Activated CD8-positive, alpha-beta T cell treated with anti-CD3 and anti-CD28 coated beads, Interleukin-2, amount 10 ng/mL, durations not matched to agents 7 days and 5 days (primary cell): ENCODE data around the gene ELMO2. TPM values are rescaled to one million over a fixed set of nuclear protein-coding genes. Genes with fewer than 3 reads are reported as not detected.

Experiments used
- ATAC-seq: fragments of 150-1000 bp; cut with Tn5 transposase; one replicate; pipeline ENCODE4 v1.10.0; 2021; ENCODE audit warnings: moderate library complexity
- CTCF ChIA-PET: fragments of 350-600 bp; sonication (Branson Sonifier 250); formaldehyde crosslinking; loops from one replicate; lab custom pipeline; 2021; ENCODE audit warnings: antibody characterized with exemption; lab: Charles Lee
- POLR2A ChIA-PET: fragments of 350-600 bp; sonication (Branson Sonifier 250); formaldehyde crosslinking; loops from one replicate; lab custom pipeline; 2021; ENCODE audit warnings: antibody characterized with exemption; lab: Charles Lee
- DNase-seq: peaks from one replicate; pipeline ENCODE4 v3.0.0-alpha.2; 2020
- H3K27ac Mint-ChIP-seq: one replicate; pipeline ENCODE4 v1.8.0; 2021; ENCODE audit warnings: mild to moderate bottlenecking, mixed read lengths
- H3K27me3 Mint-ChIP-seq: one replicate; pipeline ENCODE4 v1.8.0; 2021; ENCODE audit warnings: low read depth, mixed read lengths
- H3K36me3 Mint-ChIP-seq: one replicate; pipeline ENCODE4 v1.8.0; 2021; ENCODE audit warnings: low read depth, mixed read lengths
- H3K4me1 Mint-ChIP-seq: one replicate; pipeline ENCODE4 v1.8.0; 2021; ENCODE audit warnings: low read depth, mixed read lengths
- H3K4me3 Mint-ChIP-seq: one replicate; pipeline ENCODE4 v1.8.0; 2021; ENCODE audit warnings: mild to moderate bottlenecking, mixed read lengths
- H3K9me3 Mint-ChIP-seq: one replicate; pipeline ENCODE4 v1.8.0; 2022; ENCODE audit warnings: mixed read lengths; ENCODE audit not compliant: insufficient read depth
- total RNA-seq, 2 experiments: library from RNA; stranded (reverse); gene quantifications; one replicate each; pipeline ENCODE4 v1.2.3, GENCODE V29; 2021

Gene ELMO2
- total RNA-seq, 2 experiments from 2014 or later = 66.1 to 82.3 TPM

GRCh38 chr20:46423342-46423741 is 16.9 kb upstream of the ELMO2 start:
- H3K36me3 Mint-ChIP-seq = no peaks in the 10 kb centered on the region
- peaks cover 44% of the 10 kb centered on the region for H3K27me3 Mint-ChIP-seq
- ATAC-seq (peak; percentile 42), DNase-seq (no peak)
- CTCF ChIA-PET = no interaction called here
- peaks cover 9% of the 10 kb centered on the region for H3K4me1 Mint-ChIP-seq
- POLR2A ChIA-PET = interaction anchor here (0.6 kb wide), 1 partner anchor 74 kb away, joined by 6 read pairs; no protein-coding TSS in a partner anchor
- no peak overlapping the region for H3K4me3 Mint-ChIP-seq
- H3K9me3 Mint-ChIP-seq = no peaks in the 10 kb centered on the region
- no peak overlapping the region for H3K27ac Mint-ChIP-seq

- peaks cover 40% of the 10 kb centered on the region for H3K27me3 Mint-ChIP-seq
- CTCF ChIA-PET = no interaction called here
- no peaks in the 10 kb centered on the region for H3K36me3 Mint-ChIP-seq
- ATAC-seq (no peak), DNase-seq (no peak)
- no peaks in the 10 kb centered on the region for H3K9me3 Mint-ChIP-seq
- peaks cover 9% of the 10 kb centered on the region for H3K4me1 Mint-ChIP-seq
- POLR2A ChIA-PET = no interaction called here
- H3K4me3 Mint-ChIP-seq = no peak overlapping the region
- no peak overlapping the region for H3K27ac Mint-ChIP-seq
These were observed 14.5 kb upstream of the ELMO2 start for GRCh38 chr20:46420878-46421277.

- POLR2A ChIA-PET = interaction anchor here (0.6 kb wide), 1 partner anchor 115 kb away, joined by 3 read pairs; no protein-coding TSS in a partner anchor
- H3K27me3 Mint-ChIP-seq = peaks cover 42% of the 10 kb centered on the region
These were observed 13.5 kb upstream of the ELMO2 start for GRCh38 chr20:46419882-46420281.

GRCh38 chr20:46416839-46417238 is 10.4 kb upstream of the ELMO2 start:
- Mint-ChIP-seq H3K9me3 (no peaks in the 10 kb centered on the region), H3K36me3 (no peaks in the 10 kb centered on the region), H3K27ac (no peak overlapping the region), H3K4me1 (no peaks in the 10 kb centered on the region), H3K4me3 (no peak overlapping the region), H3K27me3 (peaks cover 43% of the 10 kb centered on the region)
- DNase-seq (no peak), ATAC-seq (no peak)
- ChIA-PET CTCF (interaction anchor here (0.6 kb wide), 1 partner anchor 110 kb away, joined by 3 read pairs; no protein-coding TSS in a partner anchor), POLR2A (no interaction called here)

More at GRCh38 chr20:46419882-46420281, 13.5 kb upstream of the ELMO2 start:
- ATAC-seq = no peak
- no peaks in the 10 kb centered on the region for H3K36me3 Mint-ChIP-seq
- CTCF ChIA-PET = no interaction called here
- H3K4me1 Mint-ChIP-seq = peaks cover 9% of the 10 kb centered on the region
- no peaks in the 10 kb centered on the region for H3K9me3 Mint-ChIP-seq
- no peak overlapping the region for H3K4me3 Mint-ChIP-seq
- H3K27ac Mint-ChIP-seq = no peak overlapping the region
- no peak for DNase-seq

- H3K4me1 Mint-ChIP-seq = no peaks in the 10 kb centered on the region
- CTCF ChIA-PET = interaction anchor here (0.6 kb wide), 1 partner anchor 110 kb away, joined by 3 read pairs; no protein-coding TSS in a partner anchor
- H3K4me3 Mint-ChIP-seq = no peak overlapping the region
- ATAC-seq (no peak), DNase-seq (no peak)
- H3K27ac Mint-ChIP-seq = no peak overlapping the region
- H3K36me3 Mint-ChIP-seq = no peaks in the 10 kb centered on the region
- H3K9me3 Mint-ChIP-seq = no peaks in the 10 kb centered on the region
- H3K27me3 Mint-ChIP-seq = peaks cover 43% of the 10 kb centered on the region
- POLR2A ChIA-PET = no interaction called here
These were observed 10.0 kb upstream of the ELMO2 start for GRCh38 chr20:46416421-46416820.

GRCh38 chr20:46415773-46416172 is 9.4 kb upstream of the ELMO2 start:
- ATAC-seq (no peak), DNase-seq (no peak)
- ChIA-PET POLR2A (no interaction called here), CTCF (interaction anchor here (4.7 kb wide), 1 partner anchor 110 kb away, joined by 36 read pairs; no protein-coding TSS in a partner anchor)
- Mint-ChIP-seq H3K4me3 (no peak overlapping the region), H3K27ac (no peak overlapping the region), H3K27me3 (peaks cover 39% of the 10 kb centered on the region), H3K4me1 (peaks cover 2% of the 10 kb centered on the region), H3K36me3 (no peaks in the 10 kb centered on the region), H3K9me3 (no peaks in the 10 kb centered on the region)

- Mint-ChIP-seq H3K27ac (no peak overlapping the region), H3K4me3 (no peak overlapping the region), H3K36me3 (no peaks in the 10 kb centered on the region), H3K27me3 (peaks cover 37% of the 10 kb centered on the region), H3K9me3 (no peaks in the 10 kb centered on the region), H3K4me1 (peaks cover 12% of the 10 kb centered on the region)
- ChIA-PET POLR2A (no interaction called here), CTCF (interaction anchor here (4.7 kb wide), 1 partner anchor 109 kb away, joined by 36 read pairs; no protein-coding TSS in a partner anchor)
- DNase-seq (no peak), ATAC-seq (no peak)
These were observed 8.2 kb upstream of the ELMO2 start for GRCh38 chr20:46414608-46415007.

- CTCF ChIA-PET = interaction anchor here (1.0 to 4.7 kb wide), 5 partner anchors 25 to 106 kb away, joined by 3 to 36 read pairs (median 5); no protein-coding TSS in a partner anchor
- peaks cover 35% of the 10 kb centered on the region for H3K4me1 Mint-ChIP-seq
- no peaks in the 10 kb centered on the region for H3K36me3 Mint-ChIP-seq
- ATAC-seq = no peak
- peaks cover 21% of the 10 kb centered on the region for H3K27me3 Mint-ChIP-seq
- H3K4me3 Mint-ChIP-seq = no peak overlapping the region
- POLR2A ChIA-PET = interaction anchor here (0.6 kb wide), 1 partner anchor 14 kb away, joined by 3 read pairs; no protein-coding TSS in a partner anchor
- no peaks in the 10 kb centered on the region for H3K9me3 Mint-ChIP-seq
- H3K27ac Mint-ChIP-seq = no peak overlapping the region
- no peak for DNase-seq
These were observed 5.2 kb upstream of the ELMO2 start for GRCh38 chr20:46411637-46412036.

- Mint-ChIP-seq H3K27me3 (peaks cover 9% of the 10 kb centered on the region), H3K9me3 (no peaks in the 10 kb centered on the region), H3K36me3 (peaks cover 3% of the 10 kb centered on the region), H3K4me1 (peaks cover 57% of the 10 kb centered on the region), H3K27ac (no peak overlapping the region), H3K4me3 (no peak overlapping the region)
- POLR2A ChIA-PET = interaction anchor here (0.7 kb wide), 1 partner anchor 52 kb away, joined by 4 read pairs; no protein-coding TSS in a partner anchor
- ATAC-seq (no peak), DNase-seq (no peak)
- CTCF ChIA-PET = interaction anchor here (0.7 to 2.7 kb wide), 3 partner anchors 50 to 101 kb away, joined by 3 to 12 read pairs (median 9); no protein-coding TSS in a partner anchor
These were observed 1.9 kb upstream of the ELMO2 start for GRCh38 chr20:46408281-46408731.

- no peak overlapping the region for H3K27ac Mint-ChIP-seq
- CTCF ChIA-PET = interaction anchor here (0.8 to 2.7 kb wide), 3 partner anchors 16 to 59 kb away, joined by 3 to 12 read pairs (median 9); no protein-coding TSS in a partner anchor
- POLR2A ChIA-PET = interaction anchor here (0.7 to 1.0 kb wide), 2 partner anchors 46 to 51 kb away, joined by 4 read pairs; no protein-coding TSS in a partner anchor
- no peaks in the 10 kb centered on the region for H3K9me3 Mint-ChIP-seq
- H3K36me3 Mint-ChIP-seq = peaks cover 7% of the 10 kb centered on the region
- H3K4me1 Mint-ChIP-seq = peaks cover 63% of the 10 kb centered on the region
- DNase-seq (no peak), ATAC-seq (no peak)
- peaks cover 5% of the 10 kb centered on the region for H3K27me3 Mint-ChIP-seq
- peak overlapping the region; percentile 89 for H3K4me3 Mint-ChIP-seq
These were observed 1.2 kb upstream of the ELMO2 start for GRCh38 chr20:46407671-46407996.

- ATAC-seq = peak; percentile 38
- H3K4me1 Mint-ChIP-seq = peaks cover 68% of the 10 kb centered on the region
- no peaks in the 10 kb centered on the region for H3K9me3 Mint-ChIP-seq
- peak; percentile 58 for DNase-seq
- ChIA-PET POLR2A (interaction anchor here (0.6 to 1.0 kb wide), 3 partner anchors 46 to 146 kb away, joined by 3 to 4 read pairs (median 3); no protein-coding TSS in a partner anchor), CTCF (interaction anchor here (0.7 to 2.7 kb wide), 9 partner anchors 15 to 438 kb away, joined by 3 to 12 read pairs (median 3); no protein-coding TSS in a partner anchor)
- H3K27me3 Mint-ChIP-seq = peaks cover 2% of the 10 kb centered on the region
- peak overlapping the region; percentile 90 for H3K27ac Mint-ChIP-seq
- peak overlapping the region; percentile 89 for H3K4me3 Mint-ChIP-seq
- peaks cover 9% of the 10 kb centered on the region for H3K36me3 Mint-ChIP-seq
These were observed 713 bp upstream of the ELMO2 start for GRCh38 chr20:46406986-46407670.
